ENCODE results near the gene MAP3K7CL. TPM values are rescaled to one million over a fixed set of nuclear protein-coding genes. Genes with fewer than 3 reads are reported as not detected.

The MAP3K7CL gene
- total RNA-seq, 1 donor from 2014 or later = not detected

GRCh38 chr21:29213513-29214385, 83.3 kb downstream of the MAP3K7CL start:
- no peak overlapping the region for H3K27ac Mint-ChIP-seq
- no peak for DNase-seq (ENCODE audit: extremely low spot score, unreplicated experiment)
- no peaks in the 10 kb centered on the region for H3K4me1 Mint-ChIP-seq (ENCODE audit: unreplicated experiment)
- H3K9me3 Mint-ChIP-seq = peaks cover 3% of the 10 kb centered on the region
- no peaks in the 10 kb centered on the region for H3K36me3 Mint-ChIP-seq
- no peaks in the 10 kb centered on the region for H3K27me3 Mint-ChIP-seq
- H3K4me3 Mint-ChIP-seq = no peak overlapping the region
- no peak for TF ChIP-seq CTCF (conservative IDR thresholded peaks at IDR 0.05)

- H3K4me3 Mint-ChIP-seq = no peak overlapping the region
- H3K9me3 Mint-ChIP-seq = peaks cover 3% of the 10 kb centered on the region
- no peak for DNase-seq (ENCODE audit: extremely low spot score, unreplicated experiment)
- no peaks in the 10 kb centered on the region for H3K27me3 Mint-ChIP-seq
- TF ChIP-seq CTCF (conservative IDR thresholded peaks at IDR 0.05) = no peak
- peaks cover 7% of the 10 kb centered on the region for H3K4me1 Mint-ChIP-seq (ENCODE audit: unreplicated experiment)
- no peaks in the 10 kb centered on the region for H3K36me3 Mint-ChIP-seq
- H3K27ac Mint-ChIP-seq = no peak overlapping the region
These were observed 85.3 kb downstream of the MAP3K7CL start for GRCh38 chr21:29215709-29216108.

- H3K9me3 Mint-ChIP-seq = peaks cover 3% of the 10 kb centered on the region
- peaks cover 7% of the 10 kb centered on the region for H3K4me1 Mint-ChIP-seq (ENCODE audit: unreplicated experiment)
- DNase-seq (ENCODE audit: extremely low spot score, unreplicated experiment) = no peak
- no peaks in the 10 kb centered on the region for H3K36me3 Mint-ChIP-seq
- no peak overlapping the region for H3K27ac Mint-ChIP-seq
- no peaks in the 10 kb centered on the region for H3K27me3 Mint-ChIP-seq
- no peak for TF ChIP-seq CTCF (conservative IDR thresholded peaks at IDR 0.05)
- H3K4me3 Mint-ChIP-seq = no peak overlapping the region
These were observed 87.4 kb downstream of the MAP3K7CL start for GRCh38 chr21:29217818-29218291.

- Mint-ChIP-seq H3K27ac (no peak overlapping the region), H3K4me3 (no peak overlapping the region), H3K9me3 (peaks cover 3% of the 10 kb centered on the region), H3K27me3 (no peaks in the 10 kb centered on the region), H3K36me3 (no peaks in the 10 kb centered on the region), H3K4me1 (ENCODE audit: unreplicated experiment) (peaks cover 7% of the 10 kb centered on the region)
- DNase-seq (ENCODE audit: extremely low spot score, unreplicated experiment) = no peak
- TF ChIP-seq CTCF (conservative IDR thresholded peaks at IDR 0.05) = no peak
These were observed 88.3 kb downstream of the MAP3K7CL start for GRCh38 chr21:29218749-29219148.

- Mint-ChIP-seq H3K27ac (no peak overlapping the region), H3K4me1 (ENCODE audit: unreplicated experiment) (peaks cover 7% of the 10 kb centered on the region), H3K4me3 (no peak overlapping the region)
These were observed 88.8 kb downstream of the MAP3K7CL start for GRCh38 chr21:29219165-29219770.

More at GRCh38 chr21:29219165-29219770, 88.8 kb downstream of the MAP3K7CL start:
- H3K27me3 Mint-ChIP-seq = no peaks in the 10 kb centered on the region
- no peak for DNase-seq (ENCODE audit: extremely low spot score, unreplicated experiment)
- no peaks in the 10 kb centered on the region for H3K36me3 Mint-ChIP-seq
- no peak for TF ChIP-seq CTCF (conservative IDR thresholded peaks at IDR 0.05)
- H3K9me3 Mint-ChIP-seq = peaks cover 3% of the 10 kb centered on the region
